PC-9 (cell line): ENCODE data around the gene RHEB. TPM values are rescaled to one million over a fixed set of nuclear protein-coding genes. Genes with fewer than 3 reads are reported as not detected.

Experiments
- BruUV-seq: library from RNA; stranded (reverse); fragments of 400-500 nt; replicated peaks from 2 replicates; lab custom pipeline; 2021; lab: Mats Ljungman, UMichigan
- CTCF ChIA-PET: fragments of 300-600 bp; sonication (Branson Sonifier 250); formaldehyde crosslinking; loops from one replicate; lab custom pipeline; 2022; ENCODE audit warnings: antibody characterized with exemption; lab: Charles Lee
- POLR2A ChIA-PET: fragments of 300-600 bp; sonication (Branson Sonifier 250); formaldehyde crosslinking; loops from one replicate; lab custom pipeline; 2022; ENCODE audit warnings: antibody characterized with exemption; ENCODE audit not compliant: unreplicated experiment; lab: Charles Lee
- DNase-seq, 2 experiments: peaks; one replicate each; pipeline versions ENCODE4 v3.0.0 to v3.0.0-alpha.2; 2015 to 2022; ENCODE audit warnings: mixed read lengths in 1 of 2
- H2AFZ ChIP-seq: fragments of 200-600 bp; sonication (generic); 2 replicates; pipeline ENCODE4 v1.8.1; 2017; ENCODE audit warnings: antibody characterized with exemption
- H3F3A ChIP-seq: fragments of 200-600 bp; sonication (generic); 2 replicates; pipeline ENCODE4 v1.8.1; 2017; ENCODE audit warnings: antibody characterized with exemption, mild to moderate bottlenecking, low read depth; ENCODE audit not compliant: insufficient read depth
- H3K27ac ChIP-seq: fragments of 200-600 bp; sonication (generic); 2 replicates; pipeline ENCODE4 v1.6.1; 2016; ENCODE audit warnings: mixed run types
- H3K27me3 ChIP-seq: fragments of 200-600 bp; sonication (generic); 2 replicates; pipeline ENCODE4 v1.6.1; 2016; ENCODE audit warnings: low read depth, mixed run types; ENCODE audit not compliant: insufficient read depth
- H3K36me3 ChIP-seq: fragments of 200-600 bp; sonication (generic); 2 replicates; pipeline ENCODE4 v1.6.1; 2016; ENCODE audit warnings: low read depth, mixed run types
- H3K4me1 ChIP-seq: fragments of 200-600 bp; sonication (generic); replicated peaks from 2 replicates; pipeline ENCODE4 v1.6.1; 2016; ENCODE audit warnings: mixed run types; ENCODE audit not compliant: insufficient read depth
- H3K4me2 ChIP-seq: fragments of 200-600 bp; sonication (generic); 2 replicates; pipeline ENCODE4 v1.6.1; 2017; ENCODE audit warnings: mixed run types
- H3K4me3 ChIP-seq: fragments of 200-600 bp; sonication (generic); 2 replicates; pipeline ENCODE4 v1.6.1; 2016; ENCODE audit warnings: mixed run types
- H3K79me2 ChIP-seq: fragments of 200-600 bp; sonication (generic); 2 replicates; pipeline ENCODE4 v1.6.1; 2017; ENCODE audit warnings: low read depth, mixed run types
- H3K9me2 ChIP-seq: fragments of 200-600 bp; sonication (generic); 2 replicates; pipeline ENCODE4 v1.8.1; 2017; ENCODE audit warnings: mild to moderate bottlenecking; ENCODE audit not compliant: insufficient read depth
- H3K9me3 ChIP-seq: fragments of 200-600 bp; sonication (generic); 2 replicates; pipeline ENCODE4 v1.8.1; 2016; ENCODE audit warnings: low read depth; ENCODE audit not compliant: insufficient read depth
- H4K20me1 ChIP-seq: fragments of 200-600 bp; sonication (generic); 2 replicates; pipeline ENCODE4 v1.8.1; 2017; ENCODE audit not compliant: insufficient read depth
- EZH2 ChIP-seq: fragments of 200-600 bp; sonication (generic); IDR thresholded peaks from 2 replicates; pipeline ENCODE4 v1.8.0; 2017; ENCODE audit warnings: antibody characterized with exemption, low read depth
- intact Hi-C: fragments of 100-400 bp; cut with micrococcal nuclease; formaldehyde crosslinking; loops from one replicate; pipeline ENCODE4 v1.10.0; 2022; ENCODE audit not compliant: unreplicated experiment
- total RNA-seq: library from RNA; stranded (reverse); gene quantifications from 2 replicates; pipeline ENCODE4 v1.2.3, GENCODE V29; 2021
- TF ChIP-seq, protein P1 (sequence below): fragments of 200-600 bp; sonication (generic); conservative IDR thresholded peaks from 2 replicates; pipeline ENCODE4 v1.6.1; 2017; ENCODE audit warnings: mixed run types, antibody characterized with exemption, mild to moderate bottlenecking, moderate library complexity

RHEB gene
- total RNA-seq, 1 experiment from 2014 or later = 202 TPM

DNA sequence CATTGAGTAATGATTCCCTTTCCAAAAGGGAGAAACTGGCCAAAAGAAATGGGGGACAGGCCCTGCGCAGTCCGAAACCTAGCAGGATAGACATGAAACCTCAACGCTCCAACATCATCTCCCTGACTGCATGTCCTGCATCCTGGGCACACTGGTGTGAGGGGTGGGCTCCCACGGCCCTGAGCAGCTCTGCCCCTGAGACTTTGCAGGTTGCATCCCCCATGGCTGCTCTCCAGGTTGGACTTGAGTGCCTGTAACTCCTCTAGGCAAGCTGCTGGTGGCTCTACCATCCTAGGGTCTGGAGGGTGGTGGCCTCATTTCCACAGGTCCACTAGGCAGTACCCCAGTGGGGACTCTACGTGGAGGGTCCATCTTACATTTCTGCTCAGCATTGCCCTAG lies 63.4 kb downstream of the RHEB start:
- ChIA-PET CTCF (no interaction called here), POLR2A (no interaction called here)
- H3K9me2 ChIP-seq = no peaks in the 10 kb centered on the region
- no peak overlapping the region for H3K4me3 ChIP-seq
- BruUV-seq = no TSS peak
- intact Hi-C loops = no loop called here
- H3K79me2 ChIP-seq = no peaks in the 10 kb centered on the region
- H3K4me1 ChIP-seq = peaks cover 23% of the 10 kb centered on the region
- H4K20me1 ChIP-seq = no peaks in the 10 kb centered on the region
- peaks cover 32% of the 10 kb centered on the region for H3F3A ChIP-seq
- no peak for DNase-seq
- no peak overlapping the region for H3K4me2 ChIP-seq
- no peaks in the 10 kb centered on the region for H3K9me3 ChIP-seq
- no peak overlapping the region for H2AFZ ChIP-seq
- H3K27ac ChIP-seq = no peak overlapping the region
- no peaks in the 10 kb centered on the region for H3K36me3 ChIP-seq
- H3K27me3 ChIP-seq = no peaks in the 10 kb centered on the region
- TF ChIP-seq, protein P1, sequence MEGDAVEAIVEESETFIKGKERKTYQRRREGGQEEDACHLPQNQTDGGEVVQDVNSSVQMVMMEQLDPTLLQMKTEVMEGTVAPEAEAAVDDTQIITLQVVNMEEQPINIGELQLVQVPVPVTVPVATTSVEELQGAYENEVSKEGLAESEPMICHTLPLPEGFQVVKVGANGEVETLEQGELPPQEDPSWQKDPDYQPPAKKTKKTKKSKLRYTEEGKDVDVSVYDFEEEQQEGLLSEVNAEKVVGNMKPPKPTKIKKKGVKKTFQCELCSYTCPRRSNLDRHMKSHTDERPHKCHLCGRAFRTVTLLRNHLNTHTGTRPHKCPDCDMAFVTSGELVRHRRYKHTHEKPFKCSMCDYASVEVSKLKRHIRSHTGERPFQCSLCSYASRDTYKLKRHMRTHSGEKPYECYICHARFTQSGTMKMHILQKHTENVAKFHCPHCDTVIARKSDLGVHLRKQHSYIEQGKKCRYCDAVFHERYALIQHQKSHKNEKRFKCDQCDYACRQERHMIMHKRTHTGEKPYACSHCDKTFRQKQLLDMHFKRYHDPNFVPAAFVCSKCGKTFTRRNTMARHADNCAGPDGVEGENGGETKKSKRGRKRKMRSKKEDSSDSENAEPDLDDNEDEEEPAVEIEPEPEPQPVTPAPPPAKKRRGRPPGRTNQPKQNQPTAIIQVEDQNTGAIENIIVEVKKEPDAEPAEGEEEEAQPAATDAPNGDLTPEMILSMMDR = no peak
- TF ChIP-seq EZH2 = no peak

GRCh38 chr7:151455690-151456089 lies 64.0 kb downstream of the RHEB start:
- no peaks in the 10 kb centered on the region for H3K9me3 ChIP-seq
- H3K9me2 ChIP-seq = no peaks in the 10 kb centered on the region
- H3K36me3 ChIP-seq = no peaks in the 10 kb centered on the region
- no peak overlapping the region for H3K4me2 ChIP-seq
- peaks cover 17% of the 10 kb centered on the region for H3K4me1 ChIP-seq
- H3K79me2 ChIP-seq = no peaks in the 10 kb centered on the region
- no TSS peak for BruUV-seq
- TF ChIP-seq, protein P1 = no peak
- TF ChIP-seq EZH2 = no peak
- no peak for DNase-seq
- POLR2A ChIA-PET = no interaction called here
- H3K27me3 ChIP-seq = no peaks in the 10 kb centered on the region
- H3K27ac ChIP-seq = no peak overlapping the region
- intact Hi-C loops = no loop called here
- H3K4me3 ChIP-seq = no peak overlapping the region
- H4K20me1 ChIP-seq = no peaks in the 10 kb centered on the region
- CTCF ChIA-PET = no interaction called here
- H3F3A ChIP-seq = peaks cover 26% of the 10 kb centered on the region
- no peak overlapping the region for H2AFZ ChIP-seq

DNA sequence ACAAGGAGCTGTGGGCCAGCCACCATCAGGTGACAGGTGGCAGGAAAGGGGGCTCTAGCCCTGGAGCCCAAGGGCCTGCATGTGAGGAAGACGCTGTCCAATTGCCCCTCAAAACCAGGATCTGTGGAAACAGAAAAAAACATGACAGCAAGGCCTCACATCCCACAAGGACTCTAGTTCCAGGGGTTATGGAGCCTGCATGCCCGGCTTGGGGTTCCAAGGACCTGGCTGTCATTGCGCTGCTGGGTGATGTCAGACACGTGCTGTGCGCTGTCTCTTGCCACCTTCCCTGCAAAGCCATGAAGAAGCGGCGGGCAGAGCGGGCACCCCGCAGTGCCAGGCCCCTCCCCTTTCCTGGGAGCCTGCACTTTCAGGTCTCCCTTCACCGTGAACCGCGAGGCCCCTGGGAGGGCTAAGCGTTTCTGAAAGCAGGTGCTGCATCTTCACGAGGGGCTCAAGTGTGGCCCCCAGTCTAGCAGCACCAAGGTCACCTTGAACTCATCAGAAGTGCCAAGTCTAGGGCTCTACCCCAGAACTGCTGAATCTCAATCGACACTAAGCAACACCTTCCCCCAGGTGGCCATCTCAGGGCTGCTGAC lies 64.7 kb downstream of the RHEB start:
- Histone ChIP-seq H3K9me3 (no peaks in the 10 kb centered on the region), H3K4me1 (peaks cover 10% of the 10 kb centered on the region), H3K9me2 (no peaks in the 10 kb centered on the region), H3K4me2 (no peak overlapping the region), H3K79me2 (no peaks in the 10 kb centered on the region), H4K20me1 (no peaks in the 10 kb centered on the region), H3K4me3 (no peak overlapping the region), H2AFZ (no peak overlapping the region), H3K27ac (no peak overlapping the region), H3K36me3 (no peaks in the 10 kb centered on the region), H3F3A (peaks cover 20% of the 10 kb centered on the region; the same call in 1 of the 2 replicates), H3K27me3 (no peaks in the 10 kb centered on the region)
- CTCF ChIA-PET = no interaction called here
- POLR2A ChIA-PET = no interaction called here
- intact Hi-C loops = no loop called here
- no TSS peak for BruUV-seq
- no peak for TF ChIP-seq EZH2
- TF ChIP-seq, protein P1 = no peak
- no peak for DNase-seq
